Fibroblast of villous mesenchyme (primary cell): ENCODE data around the gene CAMK2A. TPM values are rescaled to one million over a fixed set of nuclear protein-coding genes. Genes with fewer than 3 reads are reported as not detected.

Experiments used
- DNase-seq: peaks from one replicate; pipeline ENCODE4 v3.0.0-alpha.2; 2010; ENCODE audit warnings: low read depth
- H3K4me3 ChIP-seq: 2 replicates; pipeline ENCODE4 v1.5.1; 2011; ENCODE audit warnings: low read depth, mild to moderate bottlenecking, low read length
- total RNA-seq: library from RNA; depleted of rRNA; stranded (reverse); fragments of >200 nt; gene quantifications from 2 replicates; pipeline ENCODE4 v1.2.3, GENCODE V29; 2012
- TF ChIP-seq, protein P1 (sequence below): IDR thresholded peaks from 2 replicates; pipeline ENCODE4 v1.5.1; 2012; ENCODE audit warnings: low read depth, mild to moderate bottlenecking, low read length; ENCODE audit not compliant: insufficient read depth

Gene CAMK2A
- total RNA-seq, 1 donor = 1.3 TPM

DNA sequence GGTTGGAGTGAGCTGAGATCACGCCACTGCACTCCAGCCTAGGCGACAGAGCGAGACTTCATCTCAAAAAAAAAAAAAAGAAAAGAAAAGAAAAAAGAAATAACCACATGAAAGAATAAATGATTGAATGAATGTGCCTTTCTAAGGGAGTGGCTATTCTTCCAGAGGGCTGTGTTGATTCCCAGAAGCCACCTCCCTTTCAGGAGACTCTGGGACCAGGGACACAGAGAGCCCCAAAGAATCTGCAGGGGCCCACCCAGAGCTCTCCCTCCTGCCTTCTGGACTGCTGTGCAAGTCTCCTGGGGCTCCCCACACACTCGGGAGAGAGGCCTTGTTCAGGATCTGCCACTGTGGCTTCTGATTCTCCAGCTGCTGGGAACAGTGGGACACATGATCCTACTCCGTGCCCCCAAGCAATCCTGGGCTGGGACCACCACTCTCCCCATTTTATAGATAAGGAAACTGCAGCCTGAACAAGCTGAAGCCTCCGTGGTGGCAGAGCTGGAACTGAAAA, 23.6 kb downstream of the CAMK2A start:
- no peak overlapping the region for H3K4me3 ChIP-seq
- DNase-seq = no peak
- TF ChIP-seq, protein P1, sequence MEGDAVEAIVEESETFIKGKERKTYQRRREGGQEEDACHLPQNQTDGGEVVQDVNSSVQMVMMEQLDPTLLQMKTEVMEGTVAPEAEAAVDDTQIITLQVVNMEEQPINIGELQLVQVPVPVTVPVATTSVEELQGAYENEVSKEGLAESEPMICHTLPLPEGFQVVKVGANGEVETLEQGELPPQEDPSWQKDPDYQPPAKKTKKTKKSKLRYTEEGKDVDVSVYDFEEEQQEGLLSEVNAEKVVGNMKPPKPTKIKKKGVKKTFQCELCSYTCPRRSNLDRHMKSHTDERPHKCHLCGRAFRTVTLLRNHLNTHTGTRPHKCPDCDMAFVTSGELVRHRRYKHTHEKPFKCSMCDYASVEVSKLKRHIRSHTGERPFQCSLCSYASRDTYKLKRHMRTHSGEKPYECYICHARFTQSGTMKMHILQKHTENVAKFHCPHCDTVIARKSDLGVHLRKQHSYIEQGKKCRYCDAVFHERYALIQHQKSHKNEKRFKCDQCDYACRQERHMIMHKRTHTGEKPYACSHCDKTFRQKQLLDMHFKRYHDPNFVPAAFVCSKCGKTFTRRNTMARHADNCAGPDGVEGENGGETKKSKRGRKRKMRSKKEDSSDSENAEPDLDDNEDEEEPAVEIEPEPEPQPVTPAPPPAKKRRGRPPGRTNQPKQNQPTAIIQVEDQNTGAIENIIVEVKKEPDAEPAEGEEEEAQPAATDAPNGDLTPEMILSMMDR = no peak

DNA sequence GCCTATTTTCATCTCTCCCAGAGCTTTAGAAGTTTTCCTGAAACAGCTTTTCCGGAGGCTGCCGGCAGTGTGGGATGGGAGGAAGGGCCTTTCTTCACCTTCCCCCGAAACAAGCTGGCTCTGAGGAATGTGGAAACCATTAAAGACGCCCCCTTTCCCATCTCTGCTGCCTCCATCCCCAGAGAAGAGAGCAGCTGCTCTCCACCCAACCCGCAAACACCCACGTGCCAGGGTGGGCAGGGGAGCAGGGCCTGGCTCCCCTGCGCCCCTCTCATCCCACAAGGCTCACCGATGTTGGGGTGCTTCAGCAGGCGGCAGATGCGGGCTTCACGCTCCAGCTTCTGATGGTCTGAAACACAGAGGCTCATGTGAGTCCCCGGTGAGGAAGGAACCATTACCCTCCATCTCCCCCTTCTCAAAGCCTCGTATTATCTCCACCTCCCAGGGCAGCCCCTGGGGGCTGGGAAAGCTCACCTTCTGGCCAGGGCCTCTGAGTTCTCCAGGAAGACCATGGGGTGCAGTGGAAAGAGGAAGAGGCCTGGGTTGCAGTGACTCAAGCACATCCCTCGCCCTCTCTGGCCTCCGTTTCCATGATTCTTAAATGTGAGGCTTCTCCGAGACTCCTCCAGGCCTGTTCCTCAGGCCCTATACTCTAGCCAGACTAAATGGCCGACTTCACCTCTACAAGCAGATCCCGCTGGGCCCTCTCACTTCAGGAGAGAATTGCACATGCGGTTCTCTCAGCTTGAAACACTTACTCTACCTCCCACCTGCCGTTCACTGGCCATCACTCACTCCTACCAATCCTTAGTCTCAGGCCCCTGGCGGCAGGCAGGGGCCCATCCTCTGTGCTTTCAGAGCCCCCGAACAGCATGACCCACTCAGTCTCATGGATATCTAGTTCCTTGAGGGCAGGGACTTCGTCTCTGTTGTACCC, 24.6 kb downstream of the CAMK2A start:
- TF ChIP-seq, protein P1 = no peak
- H3K4me3 ChIP-seq = no peak overlapping the region
- no peak for DNase-seq

DNA sequence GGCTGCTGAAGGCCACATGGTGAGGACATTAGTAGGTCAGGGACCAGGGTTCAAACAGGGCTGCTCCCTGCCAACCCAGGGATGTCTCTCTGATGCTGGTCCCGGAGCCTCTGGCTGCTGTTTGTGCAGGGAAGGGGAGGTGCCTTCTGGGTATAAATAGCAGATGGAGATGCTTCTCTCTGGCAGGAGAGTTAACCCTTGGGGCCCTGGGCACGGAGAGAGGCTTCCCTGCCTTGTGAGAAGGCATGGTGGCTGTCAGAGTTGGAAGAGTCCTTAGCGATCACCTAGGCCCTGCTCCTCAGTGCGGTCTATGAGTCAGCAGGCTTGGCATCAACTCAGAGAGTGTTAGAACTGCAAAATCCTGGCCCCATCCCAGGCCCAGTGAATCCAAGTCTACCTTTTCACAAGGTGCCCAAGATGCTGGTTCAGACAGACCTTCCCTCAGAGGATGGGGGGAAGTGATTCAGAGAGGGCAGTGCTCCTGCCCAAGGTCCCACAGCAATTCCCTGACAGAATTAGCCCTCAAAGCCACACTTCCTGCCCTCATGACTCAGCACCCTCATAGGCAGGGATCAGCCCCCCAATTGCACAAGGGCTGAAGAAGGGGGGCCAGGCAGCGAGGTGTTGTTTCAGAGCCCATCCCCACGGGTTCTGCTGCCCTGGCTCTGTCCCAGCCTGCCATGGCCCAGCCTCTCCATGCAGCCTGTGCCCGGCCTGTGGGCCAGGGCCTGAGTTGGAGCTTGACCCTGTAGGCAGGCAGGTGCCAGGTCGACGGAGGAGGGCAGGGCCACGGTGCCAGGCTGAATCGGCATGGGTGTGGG, 25.6 kb downstream of the CAMK2A start:
- DNase-seq = peak; percentile 84
- H3K4me3 ChIP-seq = no peak overlapping the region
- TF ChIP-seq, protein P1 = no peak

DNA sequence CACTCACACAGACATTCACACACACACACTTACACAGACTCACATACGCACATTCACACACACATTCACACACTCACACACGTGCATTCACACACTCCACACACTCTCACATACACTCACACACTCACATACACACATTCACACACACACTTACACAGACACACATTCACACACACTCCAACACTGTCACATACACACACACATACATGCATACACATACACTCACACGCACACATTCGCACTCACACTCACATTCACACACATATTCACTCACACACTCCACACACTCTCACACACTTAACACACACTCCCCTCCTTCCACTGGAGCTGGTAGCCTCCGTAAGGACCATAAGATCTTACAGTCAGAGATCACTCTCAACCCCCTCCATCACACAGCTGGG, 26.2 kb downstream of the CAMK2A start:
- DNase-seq = no peak
- TF ChIP-seq, protein P1 = no peak
- no peak overlapping the region for H3K4me3 ChIP-seq

DNA sequence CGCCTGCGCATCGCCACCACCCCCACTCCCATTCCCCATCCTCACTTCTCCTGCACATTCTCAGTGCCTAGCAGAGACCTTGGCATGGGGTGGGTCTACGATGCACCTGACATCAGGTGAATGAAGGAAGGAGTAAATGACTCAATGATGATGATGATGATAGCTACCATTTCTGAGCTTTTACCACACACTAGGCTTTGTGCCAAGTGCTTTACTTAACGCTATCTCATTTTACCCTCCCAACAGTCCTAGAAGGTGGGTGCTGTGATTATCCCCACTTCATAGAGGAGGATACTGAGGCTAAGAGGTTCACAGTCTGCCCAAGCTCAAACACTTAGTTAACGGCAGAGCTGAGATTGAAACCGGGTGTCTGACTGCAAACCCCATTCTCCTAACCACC, 27.1 kb downstream of the CAMK2A start:
- H3K4me3 ChIP-seq = no peak overlapping the region
- TF ChIP-seq, protein P1 = no peak
- no peak for DNase-seq

DNA sequence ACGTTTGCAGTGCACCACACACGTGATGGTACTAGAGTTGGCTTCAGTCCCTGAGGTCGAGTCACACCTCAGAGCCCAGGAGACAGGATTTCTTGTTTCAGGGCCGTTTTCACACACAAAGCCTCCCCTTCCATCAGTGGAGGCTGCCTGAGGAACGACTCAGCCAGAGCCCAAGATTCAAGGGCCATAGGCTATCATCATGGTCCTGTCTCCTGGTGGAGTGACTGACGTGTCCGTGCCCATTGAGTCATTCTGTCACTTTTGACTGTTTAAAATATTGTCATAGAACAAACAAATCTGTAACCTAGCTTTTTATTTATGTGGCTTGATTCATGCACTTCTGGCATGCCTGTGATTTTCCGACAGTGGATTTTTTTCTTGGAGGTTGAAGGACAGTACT, 28.3 kb downstream of the CAMK2A start:
- no peak for DNase-seq
- no peak overlapping the region for H3K4me3 ChIP-seq
- TF ChIP-seq, protein P1 = no peak
